Esophagus muscularis mucosa (tissue), 3 donors: ENCODE data around the gene N4BP2L2.

Experiments used
- POLR2A ChIP-seq: fragments of 450-650 bp; IDR thresholded peaks from one replicate; pipeline ENCODE4 v1.6.1; 2017; ENCODE audit warnings: antibody characterized with exemption, moderate library complexity, mild to moderate bottlenecking, low read depth
- TF ChIP-seq, protein P1 (sequence below), 3 experiments: fragments of 200-600 bp in 2 of 3; fragments of 450-650 bp in 1 of 3; sonication (generic) in 2 of 3; IDR thresholded peaks; one replicate each; pipeline ENCODE4 v1.5.1; 2017 to 2019; ENCODE audit warnings: antibody characterized with exemption in 3 of 3, mild to moderate bottlenecking in 2 of 3, moderate library complexity in 1 of 3

DNA sequence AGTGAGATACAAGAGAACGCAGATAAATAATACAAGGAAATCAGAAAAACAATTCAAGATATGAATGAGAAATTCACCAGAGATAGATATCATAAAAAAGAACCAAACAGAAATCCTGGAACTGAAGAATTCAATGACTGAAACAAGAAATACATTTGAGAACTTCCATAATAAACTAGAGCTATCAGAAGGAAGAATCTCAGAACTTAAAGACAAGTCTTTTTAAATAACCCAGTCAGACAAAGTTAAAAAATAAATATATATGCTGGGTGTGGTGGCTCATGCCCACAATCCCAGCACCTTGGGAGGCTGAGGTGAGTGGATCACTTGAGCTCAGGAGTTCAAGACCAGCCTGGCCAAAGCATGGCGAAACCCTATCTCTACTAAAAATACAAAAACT, 82.0 kb downstream of the N4BP2L2 start:
- TF ChIP-seq POLR2A = no peak
- TF ChIP-seq, protein P1, sequence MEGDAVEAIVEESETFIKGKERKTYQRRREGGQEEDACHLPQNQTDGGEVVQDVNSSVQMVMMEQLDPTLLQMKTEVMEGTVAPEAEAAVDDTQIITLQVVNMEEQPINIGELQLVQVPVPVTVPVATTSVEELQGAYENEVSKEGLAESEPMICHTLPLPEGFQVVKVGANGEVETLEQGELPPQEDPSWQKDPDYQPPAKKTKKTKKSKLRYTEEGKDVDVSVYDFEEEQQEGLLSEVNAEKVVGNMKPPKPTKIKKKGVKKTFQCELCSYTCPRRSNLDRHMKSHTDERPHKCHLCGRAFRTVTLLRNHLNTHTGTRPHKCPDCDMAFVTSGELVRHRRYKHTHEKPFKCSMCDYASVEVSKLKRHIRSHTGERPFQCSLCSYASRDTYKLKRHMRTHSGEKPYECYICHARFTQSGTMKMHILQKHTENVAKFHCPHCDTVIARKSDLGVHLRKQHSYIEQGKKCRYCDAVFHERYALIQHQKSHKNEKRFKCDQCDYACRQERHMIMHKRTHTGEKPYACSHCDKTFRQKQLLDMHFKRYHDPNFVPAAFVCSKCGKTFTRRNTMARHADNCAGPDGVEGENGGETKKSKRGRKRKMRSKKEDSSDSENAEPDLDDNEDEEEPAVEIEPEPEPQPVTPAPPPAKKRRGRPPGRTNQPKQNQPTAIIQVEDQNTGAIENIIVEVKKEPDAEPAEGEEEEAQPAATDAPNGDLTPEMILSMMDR (IDR thresholded peaks at IDR 0.05) = no peak
